H1 (cell line): ENCODE measurements around the gene TMBIM1. TPM values are rescaled to one million over a fixed set of nuclear protein-coding genes. Genes with fewer than 3 reads are reported as not detected.

Experiments used
- ASH2L ChIP-seq: fragments of 200-600, 300-600 bp; sonication (generic); IDR thresholded peaks from one replicate; pipeline ENCODE4 v1.7.1; 2017; ENCODE audit warnings: low read length
- SIX5 ChIP-seq: IDR thresholded peaks from 2 replicates; pipeline ENCODE4 v1.6.1; 2011; ENCODE audit warnings: mild to moderate bottlenecking, low read depth, low read length
- TAF1 ChIP-seq: IDR thresholded peaks from 2 replicates; pipeline ENCODE4 v1.6.1; 2011; ENCODE audit warnings: mild to moderate bottlenecking, low read depth, low read length
- polyA plus RNA-seq, 7 experiments: library from polyadenylated mRNA; depleted of rRNA in 3 of 7; stranded (reverse) in 5 of 7; unstranded in 2 of 7; fragments of >200 nt in 5 of 7; fragments of 200-250 nt in 2 of 7; gene quantifications; 1 replicate in 5 of 7; 2 replicates in 1 of 7; 4 replicates in 1 of 7; pipeline versions ENCODE4 v1.2.1 to v1.2.3, GENCODE V29; 2011 to 2013; ENCODE audit warnings: missing spikeins in 2 of 7, mixed read lengths in 2 of 7
- total RNA-seq: library from RNA; stranded (reverse); fragmentation: NEBNext Ultra II Directional; extraction: Animal tissue kit (Norgen Biotek cat#: 25700); gene quantifications from 2 replicates; pipeline ENCODE4 v1.2.1, GENCODE V29; 2021
- TF ChIP-seq, protein P1 (sequence below): fragments of 300-600 bp; sonication (generic); IDR thresholded peaks from 2 replicates; pipeline ENCODE4 v1.7.1; 2012; ENCODE audit warnings: low read length, moderate library complexity, mild to moderate bottlenecking, inconsistent platforms; ENCODE audit not compliant: insufficient replicate concordance

Gene TMBIM1
- total and polyA plus RNA-seq, 2 of the 8 experiments (the other 6 are each of a cell fraction or from before 2014, with no cell fraction given), result 22.1 to 36.8 TPM

DNA sequence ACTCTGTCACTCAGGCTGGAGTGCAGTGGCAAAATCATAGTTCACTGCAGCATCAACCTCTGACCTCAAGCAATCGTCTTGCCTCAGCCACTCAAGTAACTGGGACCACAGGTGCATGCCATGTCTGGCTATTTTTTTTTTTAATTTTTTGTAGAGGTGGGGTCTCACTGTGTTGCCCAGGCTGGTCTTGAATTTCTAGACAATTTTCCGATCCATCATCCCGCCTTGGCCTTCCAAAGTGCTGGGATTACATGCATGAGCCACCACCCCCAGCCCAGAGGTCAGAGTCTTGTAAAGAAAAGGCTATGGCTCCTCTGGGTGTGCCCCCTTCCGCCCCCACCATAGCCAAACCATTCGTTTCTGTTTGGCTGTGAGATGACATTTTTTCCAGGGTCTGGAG, 13.1 kb upstream of the TMBIM1 start (continued):
- TF ChIP-seq, protein P1, sequence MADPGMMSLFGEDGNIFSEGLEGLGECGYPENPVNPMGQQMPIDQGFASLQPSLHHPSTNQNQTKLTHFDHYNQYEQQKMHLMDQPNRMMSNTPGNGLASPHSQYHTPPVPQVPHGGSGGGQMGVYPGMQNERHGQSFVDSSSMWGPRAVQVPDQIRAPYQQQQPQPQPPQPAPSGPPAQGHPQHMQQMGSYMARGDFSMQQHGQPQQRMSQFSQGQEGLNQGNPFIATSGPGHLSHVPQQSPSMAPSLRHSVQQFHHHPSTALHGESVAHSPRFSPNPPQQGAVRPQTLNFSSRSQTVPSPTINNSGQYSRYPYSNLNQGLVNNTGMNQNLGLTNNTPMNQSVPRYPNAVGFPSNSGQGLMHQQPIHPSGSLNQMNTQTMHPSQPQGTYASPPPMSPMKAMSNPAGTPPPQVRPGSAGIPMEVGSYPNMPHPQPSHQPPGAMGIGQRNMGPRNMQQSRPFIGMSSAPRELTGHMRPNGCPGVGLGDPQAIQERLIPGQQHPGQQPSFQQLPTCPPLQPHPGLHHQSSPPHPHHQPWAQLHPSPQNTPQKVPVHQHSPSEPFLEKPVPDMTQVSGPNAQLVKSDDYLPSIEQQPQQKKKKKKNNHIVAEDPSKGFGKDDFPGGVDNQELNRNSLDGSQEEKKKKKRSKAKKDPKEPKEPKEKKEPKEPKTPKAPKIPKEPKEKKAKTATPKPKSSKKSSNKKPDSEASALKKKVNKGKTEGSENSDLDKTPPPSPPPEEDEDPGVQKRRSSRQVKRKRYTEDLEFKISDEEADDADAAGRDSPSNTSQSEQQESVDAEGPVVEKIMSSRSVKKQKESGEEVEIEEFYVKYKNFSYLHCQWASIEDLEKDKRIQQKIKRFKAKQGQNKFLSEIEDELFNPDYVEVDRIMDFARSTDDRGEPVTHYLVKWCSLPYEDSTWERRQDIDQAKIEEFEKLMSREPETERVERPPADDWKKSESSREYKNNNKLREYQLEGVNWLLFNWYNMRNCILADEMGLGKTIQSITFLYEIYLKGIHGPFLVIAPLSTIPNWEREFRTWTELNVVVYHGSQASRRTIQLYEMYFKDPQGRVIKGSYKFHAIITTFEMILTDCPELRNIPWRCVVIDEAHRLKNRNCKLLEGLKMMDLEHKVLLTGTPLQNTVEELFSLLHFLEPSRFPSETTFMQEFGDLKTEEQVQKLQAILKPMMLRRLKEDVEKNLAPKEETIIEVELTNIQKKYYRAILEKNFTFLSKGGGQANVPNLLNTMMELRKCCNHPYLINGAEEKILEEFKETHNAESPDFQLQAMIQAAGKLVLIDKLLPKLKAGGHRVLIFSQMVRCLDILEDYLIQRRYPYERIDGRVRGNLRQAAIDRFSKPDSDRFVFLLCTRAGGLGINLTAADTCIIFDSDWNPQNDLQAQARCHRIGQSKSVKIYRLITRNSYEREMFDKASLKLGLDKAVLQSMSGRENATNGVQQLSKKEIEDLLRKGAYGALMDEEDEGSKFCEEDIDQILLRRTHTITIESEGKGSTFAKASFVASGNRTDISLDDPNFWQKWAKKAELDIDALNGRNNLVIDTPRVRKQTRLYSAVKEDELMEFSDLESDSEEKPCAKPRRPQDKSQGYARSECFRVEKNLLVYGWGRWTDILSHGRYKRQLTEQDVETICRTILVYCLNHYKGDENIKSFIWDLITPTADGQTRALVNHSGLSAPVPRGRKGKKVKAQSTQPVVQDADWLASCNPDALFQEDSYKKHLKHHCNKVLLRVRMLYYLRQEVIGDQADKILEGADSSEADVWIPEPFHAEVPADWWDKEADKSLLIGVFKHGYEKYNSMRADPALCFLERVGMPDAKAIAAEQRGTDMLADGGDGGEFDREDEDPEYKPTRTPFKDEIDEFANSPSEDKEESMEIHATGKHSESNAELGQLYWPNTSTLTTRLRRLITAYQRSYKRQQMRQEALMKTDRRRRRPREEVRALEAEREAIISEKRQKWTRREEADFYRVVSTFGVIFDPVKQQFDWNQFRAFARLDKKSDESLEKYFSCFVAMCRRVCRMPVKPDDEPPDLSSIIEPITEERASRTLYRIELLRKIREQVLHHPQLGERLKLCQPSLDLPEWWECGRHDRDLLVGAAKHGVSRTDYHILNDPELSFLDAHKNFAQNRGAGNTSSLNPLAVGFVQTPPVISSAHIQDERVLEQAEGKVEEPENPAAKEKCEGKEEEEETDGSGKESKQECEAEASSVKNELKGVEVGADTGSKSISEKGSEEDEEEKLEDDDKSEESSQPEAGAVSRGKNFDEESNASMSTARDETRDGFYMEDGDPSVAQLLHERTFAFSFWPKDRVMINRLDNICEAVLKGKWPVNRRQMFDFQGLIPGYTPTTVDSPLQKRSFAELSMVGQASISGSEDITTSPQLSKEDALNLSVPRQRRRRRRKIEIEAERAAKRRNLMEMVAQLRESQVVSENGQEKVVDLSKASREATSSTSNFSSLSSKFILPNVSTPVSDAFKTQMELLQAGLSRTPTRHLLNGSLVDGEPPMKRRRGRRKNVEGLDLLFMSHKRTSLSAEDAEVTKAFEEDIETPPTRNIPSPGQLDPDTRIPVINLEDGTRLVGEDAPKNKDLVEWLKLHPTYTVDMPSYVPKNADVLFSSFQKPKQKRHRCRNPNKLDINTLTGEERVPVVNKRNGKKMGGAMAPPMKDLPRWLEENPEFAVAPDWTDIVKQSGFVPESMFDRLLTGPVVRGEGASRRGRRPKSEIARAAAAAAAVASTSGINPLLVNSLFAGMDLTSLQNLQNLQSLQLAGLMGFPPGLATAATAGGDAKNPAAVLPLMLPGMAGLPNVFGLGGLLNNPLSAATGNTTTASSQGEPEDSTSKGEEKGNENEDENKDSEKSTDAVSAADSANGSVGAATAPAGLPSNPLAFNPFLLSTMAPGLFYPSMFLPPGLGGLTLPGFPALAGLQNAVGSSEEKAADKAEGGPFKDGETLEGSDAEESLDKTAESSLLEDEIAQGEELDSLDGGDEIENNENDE, result no peak
- TF ChIP-seq TAF1 (no peak), ASH2L (no peak), SIX5 (no peak)
